GM12892 (cell line): ENCODE results near the gene SLC14A1.

Experiments used
- POLR2A ChIP-seq: IDR thresholded peaks from 2 replicates; pipeline ENCODE4 v1.6.1; 2011; ENCODE audit warnings: low read depth, low read length, control low read depth
- POLR2AphosphoS5 ChIP-seq: IDR thresholded peaks from 2 replicates; pipeline ENCODE4 v1.6.1; 2011; ENCODE audit warnings: low read depth, low read length, control low read depth

DNA sequence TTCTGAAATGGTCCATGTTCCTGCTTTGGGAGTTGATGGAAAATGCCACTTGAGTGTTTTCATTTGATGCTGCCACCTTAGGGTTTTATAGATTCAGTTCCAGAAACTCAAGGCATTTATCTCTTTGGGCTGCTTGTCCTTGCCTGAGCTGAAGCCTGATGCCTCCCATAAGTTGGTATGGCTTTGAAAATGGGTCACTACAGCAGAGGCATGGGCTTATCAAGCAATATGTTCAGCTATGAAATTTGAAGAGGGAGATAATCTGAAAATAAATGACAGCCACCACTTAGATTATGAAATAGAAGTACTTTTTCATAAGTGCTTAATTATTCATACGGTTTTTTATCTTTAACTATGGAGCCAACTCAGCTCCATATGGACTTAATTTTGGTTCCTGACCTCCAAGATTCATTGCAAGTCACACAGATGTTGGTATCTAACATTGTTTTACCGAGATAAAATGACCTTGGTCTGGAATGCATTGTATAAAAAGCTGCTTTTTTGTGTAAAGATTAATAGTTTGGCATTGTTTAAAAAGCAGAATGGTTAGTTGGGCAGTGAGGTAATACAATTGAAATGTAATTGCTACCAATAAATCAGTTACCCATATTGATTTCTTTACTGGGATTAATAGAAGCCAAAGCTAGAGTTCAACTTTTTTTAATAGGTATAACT lies 4.5 kb downstream of the SLC14A1 start:
- TF ChIP-seq POLR2AphosphoS5 (no peak), POLR2A (no peak)
